Thyroid gland (tissue), 4 donors: ENCODE data around the gene MYO1A.
"Not testable (repeated sequence)": the region's sequence is repeated elsewhere in the genome, so short reads cannot be mapped to it uniquely, and the experiment has no call there.

Experiments used
- POLR2A ChIP-seq, 2 donors: fragments of 450-650 bp; IDR thresholded peaks; one replicate each; pipeline ENCODE4 v1.6.1; 2017; ENCODE audit warnings: antibody characterized with exemption in 2 of 2, mild to moderate bottlenecking in 2 of 2, moderate library complexity in 1 of 2
- TF ChIP-seq, protein P1 (sequence below), 6 experiments: fragments of 200-600 bp in 3 of 6; fragments of 450-650 bp in 3 of 6; sonication (generic) in 3 of 6; IDR thresholded peaks; one replicate each; pipeline ENCODE4 v1.5.1; 2016 to 2019; ENCODE audit warnings: antibody characterized with exemption in 6 of 6, mild to moderate bottlenecking in 2 of 6, inconsistent platforms in 1 of 6, moderate library complexity in 1 of 6

DNA sequence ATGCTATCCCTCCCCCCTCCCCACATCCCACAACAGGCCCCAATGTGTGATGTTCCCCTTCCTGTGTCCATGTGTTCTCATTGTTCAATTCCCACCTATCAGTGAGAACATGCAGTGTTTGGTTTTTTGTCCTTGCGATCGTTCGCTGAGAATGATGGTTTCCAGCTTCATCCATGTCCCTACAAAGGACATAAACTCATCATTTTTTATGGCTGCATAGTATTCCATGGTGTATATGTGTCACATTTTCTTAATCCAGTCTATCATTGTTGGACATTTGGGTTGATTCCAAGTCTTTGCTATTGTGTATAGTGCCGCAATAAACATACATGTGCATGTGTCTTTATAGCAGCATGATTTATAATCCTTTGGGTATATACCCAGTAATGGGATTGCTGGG is 3.2 kb upstream of the MYO1A start:
- TF ChIP-seq, protein P1, sequence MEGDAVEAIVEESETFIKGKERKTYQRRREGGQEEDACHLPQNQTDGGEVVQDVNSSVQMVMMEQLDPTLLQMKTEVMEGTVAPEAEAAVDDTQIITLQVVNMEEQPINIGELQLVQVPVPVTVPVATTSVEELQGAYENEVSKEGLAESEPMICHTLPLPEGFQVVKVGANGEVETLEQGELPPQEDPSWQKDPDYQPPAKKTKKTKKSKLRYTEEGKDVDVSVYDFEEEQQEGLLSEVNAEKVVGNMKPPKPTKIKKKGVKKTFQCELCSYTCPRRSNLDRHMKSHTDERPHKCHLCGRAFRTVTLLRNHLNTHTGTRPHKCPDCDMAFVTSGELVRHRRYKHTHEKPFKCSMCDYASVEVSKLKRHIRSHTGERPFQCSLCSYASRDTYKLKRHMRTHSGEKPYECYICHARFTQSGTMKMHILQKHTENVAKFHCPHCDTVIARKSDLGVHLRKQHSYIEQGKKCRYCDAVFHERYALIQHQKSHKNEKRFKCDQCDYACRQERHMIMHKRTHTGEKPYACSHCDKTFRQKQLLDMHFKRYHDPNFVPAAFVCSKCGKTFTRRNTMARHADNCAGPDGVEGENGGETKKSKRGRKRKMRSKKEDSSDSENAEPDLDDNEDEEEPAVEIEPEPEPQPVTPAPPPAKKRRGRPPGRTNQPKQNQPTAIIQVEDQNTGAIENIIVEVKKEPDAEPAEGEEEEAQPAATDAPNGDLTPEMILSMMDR (IDR thresholded peaks at IDR 0.05), result not testable (repeated sequence)
- not testable (repeated sequence) for TF ChIP-seq POLR2A (IDR thresholded peaks at IDR 0.05)
